Dedifferentiated amniotic fluid mesenchymal stem cell (primary cell): ENCODE measurements around the gene AQP6.

Experiments
- DNase-seq: peaks from one replicate; pipeline ENCODE4 v3.0.0-alpha.2; 2016; ENCODE audit errors: extremely low spot score

Gene AQP6

GRCh38 chr12:49955899-49956662 lies 16.7 kb upstream of the AQP6 start:
- no peak for DNase-seq

DNA sequence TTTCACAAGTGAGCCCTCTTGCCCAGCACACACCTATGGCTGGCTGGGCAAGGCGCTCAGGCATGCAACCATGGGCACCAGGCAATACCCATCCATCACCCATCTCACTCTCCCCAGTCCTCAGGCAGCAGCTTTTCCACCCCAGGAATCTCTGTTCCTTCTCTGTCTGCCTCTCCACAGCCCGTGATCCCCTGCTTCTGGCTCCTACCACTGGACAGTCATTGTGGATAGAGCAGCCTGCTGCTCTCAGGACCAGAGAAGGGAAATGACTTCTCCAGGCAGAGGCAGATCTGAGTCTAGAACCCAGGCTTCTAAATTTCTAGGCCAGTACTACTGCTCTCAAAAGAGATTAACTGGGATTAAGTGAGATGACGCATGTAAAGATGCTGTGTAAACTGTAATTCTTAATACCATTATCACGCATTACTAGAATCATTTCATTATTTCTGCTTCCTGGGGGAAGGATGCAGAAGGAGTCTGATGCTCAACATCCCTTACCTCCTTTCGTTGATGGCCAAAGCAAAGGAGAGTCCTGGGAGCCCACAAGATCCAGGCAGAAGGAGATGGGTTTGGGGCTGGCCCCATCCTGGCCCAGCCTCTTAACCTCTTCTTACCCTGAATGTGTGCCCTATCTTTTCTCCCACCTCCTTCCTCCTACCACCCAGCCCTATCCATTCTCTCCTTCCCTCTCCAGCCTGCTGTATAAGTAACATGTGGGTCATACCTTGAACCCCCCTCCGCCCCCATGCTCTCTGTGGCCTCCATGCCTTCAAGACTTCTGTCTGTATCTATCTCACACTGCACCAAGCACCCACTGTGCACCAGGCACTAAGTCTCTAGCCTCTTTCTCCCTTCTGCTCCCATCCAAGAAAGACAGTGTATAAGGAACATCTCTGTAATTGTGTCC lies 15.8 kb upstream of the AQP6 start:
- DNase-seq: no peak

DNA sequence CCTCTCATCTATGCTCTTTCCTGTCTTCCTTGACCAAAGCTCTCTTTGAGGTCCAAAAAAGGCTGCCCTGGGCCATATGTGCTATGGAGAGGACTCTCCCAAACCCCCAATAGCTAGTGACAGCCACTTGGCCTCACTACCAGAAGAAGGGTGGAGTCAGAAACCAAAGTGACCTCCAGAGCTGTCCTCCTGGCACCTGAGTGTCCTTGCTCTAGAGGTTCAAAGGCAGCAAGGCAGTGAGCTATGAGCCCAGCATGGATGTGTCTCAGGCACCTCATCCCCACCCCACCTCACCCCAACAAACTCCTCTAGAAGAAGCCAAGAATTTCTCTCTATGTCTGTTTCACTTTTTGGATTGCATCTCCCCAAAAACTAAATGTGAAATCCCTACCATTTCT lies 15.2 kb upstream of the AQP6 start:
- DNase-seq: no peak

- no peak for DNase-seq
Observed at GRCh38 chr12:49959685-49960473, 12.9 kb upstream of the AQP6 start.

DNA sequence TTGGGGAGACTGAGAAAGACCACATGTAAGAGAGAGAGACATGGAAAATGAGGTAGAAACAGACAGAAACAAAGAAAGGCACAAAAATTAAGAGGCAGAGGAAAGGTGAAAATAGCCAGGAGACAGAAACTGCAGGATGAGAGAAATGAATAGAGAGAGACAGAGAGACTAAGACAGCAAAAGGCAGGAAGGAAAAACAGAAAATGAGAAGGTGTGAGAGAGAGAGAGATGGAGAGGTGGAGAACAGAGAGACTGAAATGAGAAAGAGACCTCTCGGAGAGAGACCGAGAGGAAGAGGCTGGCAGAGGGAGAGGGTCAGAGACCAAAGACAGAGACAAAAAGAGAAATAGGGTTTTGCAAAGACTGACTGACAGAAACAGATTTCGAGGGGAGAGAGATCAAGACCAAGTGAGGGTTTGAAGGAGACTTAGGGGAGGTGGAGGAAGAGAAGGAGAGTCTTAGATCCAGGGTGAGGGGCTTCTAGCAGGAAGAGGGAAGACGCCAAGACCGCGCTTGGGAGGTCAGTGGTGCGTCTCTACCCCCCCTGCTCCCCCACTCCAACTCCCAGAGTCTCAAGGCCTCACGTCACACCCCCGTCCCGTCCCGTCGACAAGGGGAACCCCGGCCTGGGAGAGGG lies 12.2 kb upstream of the AQP6 start:
- no peak for DNase-seq

GRCh38 chr12:49961111-49961922 lies 11.4 kb upstream of the AQP6 start, which contains the start of gene AQP5:
AQP5 (plus strand) TSS chr12:49961872; CDS start chr12:49962018, 146 bp downstream.
- no peak for DNase-seq

GRCh38 chr12:49961993-49962764 lies 10.6 kb upstream of the AQP6 start:
- DNase-seq: no peak

DNA sequence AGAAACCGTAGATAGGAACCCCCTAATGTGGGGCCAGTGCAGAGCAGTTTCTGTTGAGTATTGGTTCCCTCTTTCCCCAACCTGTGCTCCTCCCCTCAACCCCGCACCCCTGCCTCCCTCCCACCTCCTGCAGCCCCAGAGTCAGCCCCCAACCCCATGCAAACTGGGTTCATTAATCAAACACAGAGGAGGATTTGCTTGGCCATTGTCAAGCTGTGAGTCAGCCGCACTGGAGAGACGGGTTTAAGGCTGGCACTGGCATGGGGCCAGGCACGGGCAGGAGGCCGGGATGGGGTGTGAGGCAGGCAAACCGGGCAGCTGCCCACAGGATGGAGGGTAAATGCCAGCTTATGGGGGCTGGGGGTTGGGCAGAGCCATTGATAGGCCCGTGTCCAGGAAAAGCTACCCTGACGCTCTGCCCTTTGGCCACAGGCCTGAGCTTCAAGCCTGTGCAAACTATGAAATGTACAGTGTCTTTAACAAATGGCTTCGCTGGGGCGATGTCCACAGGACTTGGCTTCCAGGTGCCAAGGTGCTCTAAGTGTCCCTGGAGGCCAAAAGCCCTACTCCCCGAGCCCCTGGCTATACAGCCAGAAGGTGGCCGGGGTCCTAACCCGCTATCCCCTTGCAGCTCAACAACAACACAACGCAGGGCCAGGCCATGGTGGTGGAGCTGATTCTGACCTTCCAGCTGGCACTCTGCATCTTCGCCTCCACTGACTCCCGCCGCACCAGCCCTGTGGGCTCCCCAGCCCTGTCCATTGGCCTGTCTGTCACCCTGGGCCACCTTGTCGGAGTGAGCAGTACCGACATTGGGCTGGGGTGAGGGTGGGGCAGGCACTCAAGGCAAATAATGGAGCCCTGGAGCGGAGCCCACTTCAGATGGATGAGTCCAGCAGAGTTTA lies 9.6 kb upstream of the AQP6 start:
- DNase-seq: peak; percentile 31

DNA sequence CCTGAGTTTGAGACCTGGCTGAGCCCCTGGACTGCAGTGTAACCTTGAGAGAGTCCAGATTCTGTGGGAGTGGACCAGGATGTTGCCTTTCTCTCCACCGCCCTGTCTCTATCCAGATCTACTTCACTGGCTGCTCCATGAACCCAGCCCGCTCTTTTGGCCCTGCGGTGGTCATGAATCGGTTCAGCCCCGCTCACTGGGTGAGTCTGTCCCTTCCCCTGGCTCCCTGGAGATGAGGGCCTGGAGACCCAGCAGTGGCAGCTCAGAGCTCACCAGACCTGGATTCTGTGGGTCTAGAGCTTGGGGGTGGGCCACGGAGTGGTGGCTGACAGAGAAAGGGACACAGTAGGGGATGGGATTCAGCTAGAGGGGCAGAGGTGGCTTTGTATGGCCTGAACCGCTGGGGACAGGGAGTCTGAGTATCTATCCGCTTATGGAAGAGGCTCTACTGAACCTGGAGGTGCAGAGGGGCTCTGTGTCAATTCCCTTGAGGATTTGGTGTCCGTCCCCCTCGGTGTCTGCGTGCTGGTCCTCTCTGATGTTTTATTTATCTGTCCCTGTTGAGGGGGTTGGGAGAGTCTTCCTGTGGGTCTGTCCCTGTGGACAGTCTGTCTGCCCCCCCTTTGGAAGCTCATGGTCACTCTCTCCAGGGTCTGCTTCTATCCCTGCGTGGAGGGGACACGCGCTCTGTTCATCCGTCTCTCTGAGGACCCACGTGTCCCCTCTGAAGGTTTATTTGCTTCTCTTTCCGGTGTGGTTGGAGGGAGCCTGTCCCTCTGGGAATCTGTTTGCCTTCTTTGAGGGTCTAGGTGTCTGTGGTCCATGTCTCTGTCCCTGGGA lies 8.6 kb upstream of the AQP6 start:
- no peak for DNase-seq

DNA sequence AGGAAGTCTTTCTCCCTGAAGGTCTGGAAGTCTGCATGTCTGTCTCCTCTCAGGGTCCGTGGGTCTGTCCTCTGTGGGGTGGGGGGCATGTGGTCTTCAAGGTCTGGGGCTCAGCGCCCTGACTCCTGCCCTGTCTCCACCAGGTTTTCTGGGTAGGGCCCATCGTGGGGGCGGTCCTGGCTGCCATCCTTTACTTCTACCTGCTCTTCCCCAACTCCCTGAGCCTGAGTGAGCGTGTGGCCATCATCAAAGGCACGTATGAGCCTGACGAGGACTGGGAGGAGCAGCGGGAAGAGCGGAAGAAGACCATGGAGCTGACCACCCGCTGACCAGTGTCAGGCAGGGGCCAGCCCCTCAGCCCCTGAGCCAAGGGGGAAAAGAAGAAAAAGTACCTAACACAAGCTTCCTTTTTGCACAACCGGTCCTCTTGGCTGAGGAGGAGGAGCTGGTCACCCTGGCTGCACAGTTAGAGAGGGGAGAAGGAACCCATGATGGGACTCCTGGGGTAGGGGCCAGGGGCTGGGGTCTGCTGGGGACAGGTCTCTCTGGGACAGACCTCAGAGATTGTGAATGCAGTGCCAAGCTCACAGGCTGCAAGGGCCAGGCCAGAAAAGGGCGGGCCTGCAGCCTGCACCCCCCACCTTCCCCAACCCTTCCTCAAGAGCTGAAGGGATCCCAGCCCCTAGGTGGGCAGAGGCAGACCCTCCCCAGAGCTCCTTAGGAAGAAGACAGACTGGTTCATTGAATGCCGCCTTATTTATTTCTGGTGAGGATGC lies 7.7 kb upstream of the AQP6 start:
- DNase-seq: no peak

DNA sequence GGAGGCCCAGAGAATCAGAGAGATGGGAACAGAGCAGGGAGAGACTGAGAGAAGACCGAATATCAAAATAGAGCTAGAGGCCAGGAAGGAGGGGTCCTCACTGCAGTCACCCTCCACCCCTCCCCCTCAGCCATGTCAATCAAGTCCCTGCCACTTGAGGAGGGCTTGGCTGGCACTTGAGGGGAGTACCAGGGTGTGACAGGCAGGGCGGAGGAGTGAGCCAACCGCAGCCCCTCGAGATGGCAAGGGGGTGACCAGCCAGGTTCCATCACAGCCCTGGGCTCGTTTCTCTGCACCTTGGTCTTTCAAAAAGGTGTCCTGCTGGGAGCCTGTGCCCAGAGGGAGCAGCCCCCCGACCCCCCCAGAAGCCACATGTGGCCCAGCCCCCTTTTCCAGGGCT lies 6.9 kb upstream of the AQP6 start:
- no peak for DNase-seq

DNA sequence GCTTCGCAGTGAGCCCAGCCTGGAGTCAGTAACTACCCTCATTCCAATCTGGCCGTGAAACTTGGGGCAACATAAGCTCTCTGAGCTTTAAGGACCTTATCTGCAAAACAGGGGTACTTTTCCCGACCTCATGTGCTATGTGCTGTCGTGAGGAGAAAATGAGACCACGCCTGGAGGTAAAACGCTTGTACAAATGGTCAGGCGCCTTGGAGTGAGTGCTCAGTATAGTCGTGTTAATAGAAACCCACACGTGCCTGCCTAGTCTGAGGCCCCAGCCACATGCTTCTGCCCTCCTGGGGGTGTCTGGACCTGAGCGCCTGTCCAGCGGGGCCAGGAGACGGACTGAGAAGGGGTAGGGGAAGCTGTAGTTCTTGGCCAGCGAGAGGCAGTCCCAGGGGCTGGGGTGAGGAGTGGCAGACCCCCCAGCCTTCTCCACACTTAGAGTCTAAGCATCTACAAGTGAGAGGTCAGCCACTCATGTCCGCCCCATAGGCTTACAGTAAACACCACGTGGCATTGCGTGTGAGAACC lies 6.2 kb upstream of the AQP6 start:
- no peak for DNase-seq

DNA sequence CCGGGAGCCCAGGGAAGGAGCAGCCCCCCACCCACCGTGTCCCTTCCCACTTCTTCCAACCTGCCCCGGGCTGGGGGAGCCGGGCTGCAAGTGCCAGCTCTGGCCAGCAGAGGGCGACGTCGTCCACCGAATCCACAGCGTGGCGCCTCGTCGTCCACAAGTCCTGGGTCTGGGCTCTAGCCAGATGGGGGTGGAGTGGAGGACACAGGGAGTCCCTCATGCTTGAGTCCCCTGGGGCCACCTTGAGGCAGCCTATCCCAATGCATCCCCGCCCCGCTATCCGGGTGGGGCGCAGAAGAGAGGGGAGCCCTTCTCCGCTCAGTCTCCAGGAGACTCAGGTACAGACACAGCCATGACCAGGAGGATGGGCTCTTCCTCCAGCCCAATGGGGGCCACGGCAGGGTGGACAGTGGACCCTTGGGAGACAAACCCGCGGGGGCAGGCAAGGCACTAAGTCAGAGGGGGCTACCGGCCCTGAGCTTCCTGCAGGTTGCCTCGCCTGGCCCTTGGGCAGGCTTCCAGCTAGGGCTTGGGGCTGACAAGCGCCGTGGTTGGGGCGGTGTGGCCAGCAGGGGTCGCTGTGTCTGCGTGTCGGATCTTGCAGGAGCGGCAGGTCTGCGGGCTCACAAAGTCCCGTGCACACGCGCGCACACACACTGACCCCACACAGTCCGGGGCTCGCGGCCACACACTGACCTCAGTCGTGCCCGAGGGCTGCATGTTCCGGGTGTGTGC lies 5.5 kb upstream of the AQP6 start:
- DNase-seq: peak; percentile 53

GRCh38 chr12:49967777-49968250 lies 4.9 kb upstream of the AQP6 start:
- no peak for DNase-seq

GRCh38 chr12:49968471-49968870 lies 4.3 kb upstream of the AQP6 start:
- DNase-seq: no peak

- no peak for DNase-seq
Observed at GRCh38 chr12:49969027-49969426, 3.7 kb upstream of the AQP6 start.
